NB4 (cell line): ENCODE results near the gene ADGRA1.
A peak's percentile ranks its signal among the peaks of the same experiment; 100 is the strongest.

Experiments used
- DNase-seq: peaks from one replicate; pipeline ENCODE4 v3.0.0; 2010; ENCODE audit warnings: low read depth
- H3K4me3 ChIP-seq: one replicate; pipeline ENCODE4 v1.5.1; 2011; ENCODE audit warnings: mild to moderate bottlenecking, low read depth, low read length, moderate library complexity
- MYC ChIP-seq: IDR thresholded peaks from 2 replicates; pipeline ENCODE4 v1.6.1; 2011; ENCODE audit warnings: low read depth, low read length
- POLR2A ChIP-seq: IDR thresholded peaks from 2 replicates; pipeline ENCODE4 v1.6.1; 2011; ENCODE audit warnings: mild to moderate bottlenecking; ENCODE audit not compliant: insufficient read length; ENCODE audit errors: extremely low read depth
- TF ChIP-seq, protein P1 (sequence below): IDR thresholded peaks from one replicate; pipeline ENCODE4 v1.5.1; 2012; ENCODE audit warnings: low read depth, low read length
- TF ChIP-seq, protein P2 (sequence below): IDR thresholded peaks from 2 replicates; pipeline ENCODE4 v1.6.1; 2011; ENCODE audit warnings: low read depth, low read length

Gene ADGRA1

DNA sequence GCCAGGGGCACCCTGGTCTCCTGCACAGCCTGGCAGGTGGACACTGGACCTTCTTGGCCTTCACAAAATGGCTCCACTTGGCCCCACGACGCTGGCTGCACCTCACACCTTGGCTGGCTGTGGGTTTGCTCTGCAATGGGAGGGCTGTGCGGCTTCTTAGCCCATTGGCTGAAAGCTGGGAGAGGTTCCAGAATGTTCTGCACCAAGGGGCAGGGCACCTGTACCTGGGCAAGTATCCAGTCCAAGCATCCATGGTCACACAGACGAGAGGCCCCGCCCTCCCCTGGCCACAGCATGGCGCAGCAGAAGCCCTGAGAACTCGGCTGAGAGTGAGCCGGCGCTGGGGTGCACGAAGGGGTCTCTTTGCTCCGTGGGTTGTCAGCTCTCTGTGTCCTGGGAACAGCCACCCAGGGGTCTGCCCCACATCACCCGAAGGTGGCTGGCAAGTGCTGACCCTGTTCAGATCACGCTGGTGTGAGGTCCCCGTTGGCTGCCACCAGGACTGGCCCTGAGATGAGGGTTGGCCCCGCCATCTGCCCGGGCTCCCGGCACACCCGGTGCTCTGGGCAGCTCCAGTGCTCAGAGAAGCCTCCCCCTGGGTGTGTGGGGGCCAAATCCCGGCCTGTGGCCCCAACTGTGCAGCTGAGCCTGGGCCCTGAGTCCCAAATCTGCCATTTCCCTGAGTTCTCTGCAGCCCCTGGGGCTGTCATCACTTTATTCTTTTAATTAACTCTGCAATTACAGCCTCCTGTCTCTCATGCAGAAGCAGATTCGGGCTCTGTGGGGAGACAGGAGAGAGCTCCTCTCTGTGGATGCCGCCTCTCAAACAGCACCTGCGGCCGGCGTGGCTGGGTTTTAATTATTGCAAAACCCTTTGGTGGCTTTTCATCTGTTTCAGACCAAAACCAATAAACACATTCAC is 19.4 kb upstream of the ADGRA1 start:
- DNase-seq: peak; percentile 45
- no peak overlapping the region for H3K4me3 ChIP-seq
- TF ChIP-seq, protein P1, sequence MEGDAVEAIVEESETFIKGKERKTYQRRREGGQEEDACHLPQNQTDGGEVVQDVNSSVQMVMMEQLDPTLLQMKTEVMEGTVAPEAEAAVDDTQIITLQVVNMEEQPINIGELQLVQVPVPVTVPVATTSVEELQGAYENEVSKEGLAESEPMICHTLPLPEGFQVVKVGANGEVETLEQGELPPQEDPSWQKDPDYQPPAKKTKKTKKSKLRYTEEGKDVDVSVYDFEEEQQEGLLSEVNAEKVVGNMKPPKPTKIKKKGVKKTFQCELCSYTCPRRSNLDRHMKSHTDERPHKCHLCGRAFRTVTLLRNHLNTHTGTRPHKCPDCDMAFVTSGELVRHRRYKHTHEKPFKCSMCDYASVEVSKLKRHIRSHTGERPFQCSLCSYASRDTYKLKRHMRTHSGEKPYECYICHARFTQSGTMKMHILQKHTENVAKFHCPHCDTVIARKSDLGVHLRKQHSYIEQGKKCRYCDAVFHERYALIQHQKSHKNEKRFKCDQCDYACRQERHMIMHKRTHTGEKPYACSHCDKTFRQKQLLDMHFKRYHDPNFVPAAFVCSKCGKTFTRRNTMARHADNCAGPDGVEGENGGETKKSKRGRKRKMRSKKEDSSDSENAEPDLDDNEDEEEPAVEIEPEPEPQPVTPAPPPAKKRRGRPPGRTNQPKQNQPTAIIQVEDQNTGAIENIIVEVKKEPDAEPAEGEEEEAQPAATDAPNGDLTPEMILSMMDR: no peak
- TF ChIP-seq, protein P2, sequence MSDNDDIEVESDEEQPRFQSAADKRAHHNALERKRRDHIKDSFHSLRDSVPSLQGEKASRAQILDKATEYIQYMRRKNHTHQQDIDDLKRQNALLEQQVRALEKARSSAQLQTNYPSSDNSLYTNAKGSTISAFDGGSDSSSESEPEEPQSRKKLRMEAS: no peak
- no peak for TF ChIP-seq POLR2A
- TF ChIP-seq MYC: no peak

DNA sequence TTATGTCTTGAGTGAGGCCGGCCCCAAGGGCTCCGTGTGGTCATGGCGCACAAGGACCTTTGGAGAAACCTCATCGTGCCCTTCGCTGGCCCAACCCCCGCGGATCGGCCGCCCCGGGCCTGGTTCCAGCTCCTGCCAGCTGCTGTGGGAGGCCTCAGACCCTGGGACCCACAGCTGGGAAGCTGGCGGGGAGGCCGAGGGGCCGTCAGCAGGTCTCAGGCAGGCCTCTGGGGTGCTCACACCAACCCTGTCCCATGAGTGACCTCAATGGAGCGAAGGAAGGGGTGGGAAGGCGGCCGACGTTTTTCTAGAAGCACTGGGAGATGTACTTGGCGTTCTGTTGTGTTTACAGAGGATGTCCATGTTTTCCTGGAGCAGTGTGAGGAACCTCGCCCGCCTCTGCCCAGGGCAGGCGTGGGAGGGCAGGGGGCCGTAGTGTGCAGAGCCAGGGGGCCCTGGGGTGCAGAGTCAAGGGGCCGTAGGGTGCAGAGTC is 18.6 kb upstream of the ADGRA1 start:
- DNase-seq: no peak
- no peak overlapping the region for H3K4me3 ChIP-seq
- TF ChIP-seq POLR2A: no peak
- TF ChIP-seq, protein P2: no peak
- no peak for TF ChIP-seq MYC
- TF ChIP-seq, protein P1: no peak

DNA sequence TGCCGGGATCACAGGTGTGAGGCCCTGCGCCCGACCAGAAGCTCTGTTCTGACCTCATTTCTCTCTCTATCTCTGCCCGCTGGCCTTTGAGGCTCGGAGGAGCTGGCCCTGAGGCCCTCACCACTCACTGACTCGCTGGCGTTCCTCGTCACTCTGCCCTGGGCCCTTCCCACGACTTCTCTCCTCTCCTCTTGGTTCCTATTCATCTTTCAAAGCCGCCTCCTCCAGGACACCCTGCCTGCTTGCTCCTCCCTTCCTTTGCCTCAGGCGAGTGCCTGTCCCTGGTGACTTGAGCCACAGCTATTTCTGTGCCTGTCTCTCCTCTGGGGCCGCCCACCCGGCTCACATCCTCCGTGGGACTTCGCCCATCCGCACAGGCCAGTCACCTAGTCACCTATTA is 17.3 kb upstream of the ADGRA1 start:
- TF ChIP-seq, protein P2: no peak
- TF ChIP-seq, protein P1: no peak
- TF ChIP-seq POLR2A: no peak
- TF ChIP-seq MYC: no peak
- no peak overlapping the region for H3K4me3 ChIP-seq
- no peak for DNase-seq

DNA sequence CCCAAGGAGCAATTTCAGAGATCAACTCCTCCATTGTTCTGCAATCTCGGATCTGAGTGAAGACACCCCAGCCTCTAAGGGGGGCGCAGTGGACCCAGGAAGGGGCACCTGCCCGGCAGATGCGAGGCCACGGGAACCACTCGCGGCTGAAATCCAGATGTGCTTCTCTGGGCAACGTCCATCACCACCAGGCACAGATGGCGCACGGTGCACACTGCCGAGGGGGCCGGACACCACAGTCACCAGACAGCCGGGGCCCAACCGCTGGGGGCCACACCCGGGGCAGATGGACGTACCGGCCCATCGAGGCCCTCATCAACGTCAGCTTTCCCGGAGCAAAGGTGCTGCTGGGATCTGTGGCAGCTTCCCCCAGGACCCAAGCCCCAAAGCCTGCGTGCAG is 16.9 kb upstream of the ADGRA1 start:
- DNase-seq: no peak
- TF ChIP-seq, protein P1: no peak
- TF ChIP-seq MYC (no peak), POLR2A (no peak)
- TF ChIP-seq, protein P2: no peak
- no peak overlapping the region for H3K4me3 ChIP-seq

DNA sequence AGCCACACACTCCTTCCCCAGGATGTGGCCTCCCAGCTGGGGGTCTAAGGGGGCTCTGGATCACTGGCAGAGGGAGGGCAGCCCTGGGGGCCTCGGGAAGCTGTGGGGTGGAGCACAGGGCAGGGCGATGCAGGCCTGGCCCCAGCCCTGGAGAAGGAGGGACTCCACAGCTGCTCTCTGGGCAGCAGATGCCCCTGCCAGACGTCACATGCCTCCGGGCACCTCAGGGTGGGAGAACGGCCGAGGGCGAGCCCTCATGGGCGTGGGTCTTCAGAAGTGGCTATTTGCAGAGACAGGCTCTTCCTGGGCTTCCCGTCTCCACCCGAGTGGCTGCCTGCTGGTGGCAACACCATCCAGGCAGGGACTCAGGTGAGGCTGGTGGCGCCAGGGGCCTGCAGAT is 16.0 kb upstream of the ADGRA1 start:
- DNase-seq: no peak
- no peak overlapping the region for H3K4me3 ChIP-seq
- TF ChIP-seq, protein P1: no peak
- TF ChIP-seq POLR2A (no peak), MYC (no peak)
- TF ChIP-seq, protein P2: no peak
